IMR-90 (cell line): Measurements from ENCODE around the gene AHR.

Experiments used
- BHLHE40 ChIP-seq: fragments of 150-350 bp; IDR thresholded peaks from 2 replicates; pipeline ENCODE4 v1.6.1; 2016; ENCODE audit warnings: mild to moderate bottlenecking, low read depth, low read length
- CEBPB ChIP-seq: IDR thresholded peaks from 2 replicates; pipeline ENCODE4 v1.6.1; 2012; ENCODE audit warnings: low read depth, low read length, improper control_type of control experiment
- CHD1 ChIP-seq: IDR thresholded peaks from 2 replicates; pipeline ENCODE4 v1.6.1; 2012; ENCODE audit warnings: low read depth, low read length, improper control_type of control experiment
- MAFK ChIP-seq: IDR thresholded peaks from 2 replicates; pipeline ENCODE4 v1.6.1; 2012; ENCODE audit warnings: low read depth, low read length, improper control_type of control experiment
- MAZ ChIP-seq: IDR thresholded peaks from 2 replicates; pipeline ENCODE4 v1.6.1; 2012; ENCODE audit warnings: low read depth, mild to moderate bottlenecking, low read length, improper control_type of control experiment, moderate library complexity, borderline replicate concordance
- MXI1 ChIP-seq: IDR thresholded peaks from 2 replicates; pipeline ENCODE4 v1.6.1; 2012; ENCODE audit warnings: low read depth, mild to moderate bottlenecking, low read length, moderate library complexity, borderline replicate concordance
- POLR2A ChIP-seq: IDR thresholded peaks from 2 replicates; pipeline ENCODE4 v1.6.1; 2012; ENCODE audit warnings: mild to moderate bottlenecking, low read depth, low read length
- RAD21 ChIP-seq: IDR thresholded peaks from 2 replicates; pipeline ENCODE4 v1.6.1; 2012; ENCODE audit warnings: low read length, improper control_type of control experiment
- RCOR1 ChIP-seq: IDR thresholded peaks from 2 replicates; pipeline ENCODE4 v1.6.1; 2012; ENCODE audit warnings: mild to moderate bottlenecking, low read length, improper control_type of control experiment; ENCODE audit not compliant: insufficient replicate concordance
- SMC3 ChIP-seq: fragments of 150-350 bp; IDR thresholded peaks from 2 replicates; pipeline ENCODE4 v1.6.1; 2016; ENCODE audit warnings: low read depth, mild to moderate bottlenecking, antibody characterized with exemption, low read length, moderate library complexity
- TF ChIP-seq, protein P1 (sequence below): conservative IDR thresholded peaks from 2 replicates; pipeline ENCODE4 v1.5.1; 2012; ENCODE audit warnings: mild to moderate bottlenecking, low read depth, low read length, improper control_type of control experiment

GRCh38 chr7:17339139-17339538 lies 40.7 kb downstream of the AHR start:
- TF ChIP-seq MAFK, result no peak
- TF ChIP-seq, protein P1, sequence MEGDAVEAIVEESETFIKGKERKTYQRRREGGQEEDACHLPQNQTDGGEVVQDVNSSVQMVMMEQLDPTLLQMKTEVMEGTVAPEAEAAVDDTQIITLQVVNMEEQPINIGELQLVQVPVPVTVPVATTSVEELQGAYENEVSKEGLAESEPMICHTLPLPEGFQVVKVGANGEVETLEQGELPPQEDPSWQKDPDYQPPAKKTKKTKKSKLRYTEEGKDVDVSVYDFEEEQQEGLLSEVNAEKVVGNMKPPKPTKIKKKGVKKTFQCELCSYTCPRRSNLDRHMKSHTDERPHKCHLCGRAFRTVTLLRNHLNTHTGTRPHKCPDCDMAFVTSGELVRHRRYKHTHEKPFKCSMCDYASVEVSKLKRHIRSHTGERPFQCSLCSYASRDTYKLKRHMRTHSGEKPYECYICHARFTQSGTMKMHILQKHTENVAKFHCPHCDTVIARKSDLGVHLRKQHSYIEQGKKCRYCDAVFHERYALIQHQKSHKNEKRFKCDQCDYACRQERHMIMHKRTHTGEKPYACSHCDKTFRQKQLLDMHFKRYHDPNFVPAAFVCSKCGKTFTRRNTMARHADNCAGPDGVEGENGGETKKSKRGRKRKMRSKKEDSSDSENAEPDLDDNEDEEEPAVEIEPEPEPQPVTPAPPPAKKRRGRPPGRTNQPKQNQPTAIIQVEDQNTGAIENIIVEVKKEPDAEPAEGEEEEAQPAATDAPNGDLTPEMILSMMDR, result no peak
- TF ChIP-seq POLR2A, result no peak
- TF ChIP-seq RAD21, result no peak
- no peak for TF ChIP-seq CEBPB
- no peak for TF ChIP-seq MXI1
- no peak for TF ChIP-seq CHD1
- TF ChIP-seq MAZ, result no peak
- TF ChIP-seq BHLHE40, result no peak
- no peak for TF ChIP-seq RCOR1
- TF ChIP-seq SMC3, result no peak
